Caki2 (cell line): ENCODE data around the gene CYP2S1. TPM values are rescaled to one million over a fixed set of nuclear protein-coding genes. Genes with fewer than 3 reads are reported as not detected.
"Not testable (repeated sequence)": the region's sequence is repeated elsewhere in the genome, so short reads cannot be mapped to it uniquely, and the experiment has no call there.

Source experiments
- DNase-seq: peaks from one replicate; pipeline ENCODE4 v3.0.0-alpha.2; 2015; ENCODE audit warnings: low read depth
- in situ Hi-C: cut with HindIII; loops from 2 replicates; pipeline ENCODE4 v1.10.0; 2016; ENCODE audit warnings: low sequenced_read_pairs, low pct_unique_long_range_greater_than_20kb, mixed read lengths
- total RNA-seq: library from RNA; depleted of rRNA; stranded (reverse); fragments of >200 nt; shearing (Covaris generic); gene quantifications from 2 replicates; pipeline ENCODE4 v1.2.3, GENCODE V29; 2014; ENCODE audit warnings: low replicate concordance

The CYP2S1 gene
- total RNA-seq, 1 experiment from 2014 or later = 10.6 TPM

GRCh38 chr19:41189425-41190065 lies 3.5 kb upstream of the CYP2S1 start:
- DNase-seq = peak; percentile 63
- in situ Hi-C loops = no loop called here

DNA sequence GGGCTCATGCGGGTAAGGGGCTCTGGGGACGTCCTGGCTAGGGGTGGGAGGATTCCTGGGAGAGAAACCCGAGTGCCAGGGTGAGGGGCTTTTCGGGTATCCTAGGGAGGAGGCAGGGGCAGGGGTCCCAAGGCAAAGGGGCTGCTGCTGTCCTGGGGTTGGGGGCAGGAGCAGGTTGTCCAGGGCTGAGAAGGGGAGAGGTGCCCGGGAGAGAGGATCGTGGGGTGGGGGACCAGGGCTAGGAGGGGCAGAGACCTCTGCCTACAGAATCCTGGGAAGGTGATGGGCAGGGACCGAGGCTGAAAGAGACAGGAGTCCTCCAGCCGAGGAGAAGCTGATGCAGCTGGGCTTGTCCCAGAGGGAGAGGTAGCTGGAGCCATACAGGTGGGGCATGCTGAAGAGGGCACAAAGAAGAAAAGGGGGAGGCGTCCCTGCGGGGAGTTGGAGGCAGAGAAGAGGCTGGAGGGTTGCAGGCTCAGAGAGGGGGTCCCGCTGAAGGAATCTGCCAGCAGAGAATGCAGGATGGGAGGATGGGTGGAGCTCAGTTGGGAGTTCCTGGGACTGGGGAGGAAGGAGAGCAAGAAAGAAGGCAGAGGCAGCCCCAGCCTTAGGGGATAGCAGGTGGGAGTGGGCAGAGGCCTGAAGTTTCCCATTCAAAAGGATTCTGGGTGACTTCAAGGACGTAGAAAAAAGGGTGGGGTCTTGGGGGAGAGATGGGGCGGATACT lies 574 bp downstream of the CYP2S1 start:
- in situ Hi-C loops = no loop called here
- peak; percentile 39 for DNase-seq

- no peak for DNase-seq
- in situ Hi-C loops = no loop called here
Measured at GRCh38 chr19:41194157-41194552, 1.1 kb downstream of the CYP2S1 start.

DNA sequence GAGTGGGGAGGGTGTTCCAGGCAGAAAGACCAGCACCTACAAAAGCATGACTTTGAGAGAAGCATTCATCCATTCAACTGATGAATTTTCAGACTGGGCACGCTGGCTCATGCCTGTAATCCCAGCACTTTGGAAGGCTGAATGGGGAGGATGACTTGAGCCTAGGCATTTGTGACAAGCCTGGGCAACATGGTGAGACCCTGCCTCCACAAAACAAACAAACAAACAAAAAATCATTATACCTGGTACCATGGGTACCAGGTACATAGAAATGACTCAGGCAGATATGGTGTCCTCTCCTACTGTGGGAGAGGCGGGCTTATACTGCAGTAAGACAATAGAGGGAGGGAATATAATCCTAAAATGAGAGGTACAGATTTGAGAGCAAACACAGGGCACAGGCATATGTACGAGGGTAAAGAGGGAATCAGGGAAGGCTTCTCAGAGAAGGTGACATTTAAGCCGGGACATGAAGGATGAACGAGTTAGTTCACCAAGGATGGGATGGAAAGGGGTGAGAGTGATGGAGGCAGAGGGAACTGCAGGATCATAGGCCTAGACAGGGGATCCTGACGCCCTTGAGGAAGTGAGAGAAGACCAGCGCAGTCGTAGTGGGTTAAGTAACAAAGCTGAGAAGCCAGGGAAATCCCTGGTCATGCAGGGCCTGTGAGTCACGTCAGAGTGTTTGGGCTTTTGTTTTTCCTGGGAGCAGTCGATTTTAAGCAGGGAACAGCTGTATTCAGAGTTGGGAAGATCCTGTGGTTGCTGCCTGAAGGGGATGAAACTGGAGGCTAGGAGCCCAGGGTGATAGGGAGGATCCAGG lies 2.9 kb downstream of the CYP2S1 start:
- in situ Hi-C loops = no loop called here
- peak; percentile 59 for DNase-seq

DNA sequence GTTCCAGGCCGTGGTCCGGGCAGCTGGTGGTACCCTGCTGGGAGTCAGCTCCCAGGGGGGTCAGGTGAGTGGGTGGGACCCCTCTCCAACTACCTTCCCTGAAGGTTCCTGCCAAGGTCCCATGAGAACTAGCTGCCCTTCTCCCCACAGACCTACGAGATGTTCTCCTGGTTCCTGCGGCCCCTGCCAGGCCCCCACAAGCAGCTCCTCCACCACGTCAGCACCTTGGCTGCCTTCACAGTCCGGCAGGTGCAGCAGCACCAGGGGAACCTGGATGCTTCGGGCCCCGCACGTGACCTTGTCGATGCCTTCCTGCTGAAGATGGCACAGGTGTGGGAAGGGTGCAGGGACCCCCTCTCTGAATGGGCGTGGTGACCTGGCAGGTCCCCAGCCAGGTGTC lies 5.5 kb downstream of the CYP2S1 start:
- in situ Hi-C loops = no loop called here
- DNase-seq = no peak

DNA sequence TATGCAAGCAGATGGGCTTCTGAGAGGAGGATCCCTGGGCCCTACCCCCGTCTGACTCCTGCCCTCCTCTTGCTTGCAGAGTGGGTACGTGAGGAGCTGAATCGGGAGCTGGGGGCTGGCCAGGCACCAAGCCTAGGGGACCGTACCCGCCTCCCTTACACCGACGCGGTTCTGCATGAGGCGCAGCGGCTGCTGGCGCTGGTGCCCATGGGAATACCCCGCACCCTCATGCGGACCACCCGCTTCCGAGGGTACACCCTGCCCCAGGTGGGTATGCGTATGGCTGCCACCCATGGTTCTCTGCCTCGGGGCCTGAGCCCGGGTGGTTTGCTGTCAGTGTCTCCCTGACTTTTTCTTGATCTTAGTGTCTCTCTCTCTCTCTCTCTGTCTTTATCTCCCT lies 10.4 kb downstream of the CYP2S1 start:
- in situ Hi-C loops = no loop called here
- no peak for DNase-seq

DNA sequence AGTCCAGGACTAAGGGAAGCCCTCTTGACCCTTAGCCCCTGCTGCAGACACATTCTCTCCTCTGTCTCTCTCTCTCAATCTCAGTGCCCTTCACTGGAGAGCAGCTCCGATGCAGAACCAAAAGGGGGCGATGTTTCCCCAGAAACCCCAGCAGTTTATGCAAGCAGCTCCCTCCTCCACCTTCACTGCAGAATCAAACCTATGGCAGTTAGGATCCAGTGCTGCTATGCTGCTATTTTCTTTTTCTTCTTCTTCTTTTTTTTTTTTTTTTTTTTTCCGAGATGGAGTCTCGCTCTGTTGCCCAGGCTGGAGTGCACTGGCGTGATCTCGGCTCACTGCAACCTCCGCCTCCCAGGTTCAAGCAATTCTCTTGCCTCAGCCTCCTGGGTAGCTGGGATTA lies 11.3 kb downstream of the CYP2S1 start:
- DNase-seq = peak; percentile 80
- in situ Hi-C loops = not testable (repeated sequence)

DNA sequence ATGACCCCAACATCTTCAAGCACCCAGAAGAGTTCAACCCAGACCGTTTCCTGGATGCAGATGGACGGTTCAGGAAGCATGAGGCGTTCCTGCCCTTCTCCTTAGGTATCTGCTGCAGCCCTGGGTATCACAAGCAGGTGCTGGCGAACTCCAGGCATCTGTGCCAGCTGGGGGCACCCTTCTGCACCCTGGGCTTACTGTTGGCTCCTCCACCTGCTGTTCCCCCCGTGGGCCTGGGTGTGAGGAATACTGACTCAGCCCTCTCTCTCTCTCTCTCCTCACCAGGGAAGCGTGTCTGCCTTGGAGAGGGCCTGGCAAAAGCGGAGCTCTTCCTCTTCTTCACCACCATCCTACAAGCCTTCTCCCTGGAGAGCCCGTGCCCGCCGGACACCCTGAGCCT lies 13.0 kb downstream of the CYP2S1 start:
- in situ Hi-C loops = no loop called here
- no peak for DNase-seq

DNA sequence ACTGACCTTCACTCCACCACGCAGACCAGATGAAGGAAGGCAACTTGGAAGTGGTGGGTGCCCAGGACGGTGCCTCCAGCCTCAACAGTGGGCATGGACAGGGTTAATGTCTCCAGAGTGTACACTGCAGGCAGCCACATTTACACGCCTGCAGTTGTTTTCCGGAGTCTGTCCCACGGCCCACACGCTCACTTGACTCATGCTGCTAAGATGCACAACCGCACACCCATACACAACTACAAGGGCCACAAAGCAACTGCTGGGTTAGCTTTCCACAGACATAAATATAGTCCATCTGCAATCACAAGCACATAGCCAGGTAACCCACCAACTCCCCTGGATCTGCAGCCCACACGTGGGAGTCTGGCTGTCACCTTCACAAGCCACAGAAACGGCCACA lies 13.4 kb downstream of the CYP2S1 start:
- in situ Hi-C loops = no loop called here
- DNase-seq = no peak

GRCh38 chr19:41206926-41207750 lies 14.1 kb downstream of the CYP2S1 start:
- DNase-seq = no peak
- in situ Hi-C loops = no loop called here

DNA sequence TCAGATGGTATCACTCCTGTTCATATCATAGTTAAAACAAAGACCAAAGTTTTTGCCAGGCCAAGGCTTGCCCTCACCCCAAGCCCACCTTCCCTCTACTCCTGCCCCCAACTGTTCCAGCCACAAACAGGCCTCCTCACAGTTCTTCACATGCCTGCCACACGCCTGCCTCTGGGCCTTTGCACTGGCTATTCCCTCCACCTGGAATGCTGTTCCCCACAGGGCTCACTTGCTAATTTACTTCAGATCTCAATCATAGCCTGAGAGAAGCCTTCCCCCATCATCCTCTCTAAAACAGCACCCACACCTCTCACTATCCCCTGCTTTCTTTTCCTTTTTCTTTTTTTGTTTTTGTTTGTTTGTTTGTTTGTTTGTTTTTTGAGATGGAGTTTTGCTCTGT lies 21.1 kb downstream of the CYP2S1 start:
- in situ Hi-C loops = no loop called here
- DNase-seq = no peak

GRCh38 chr19:41217741-41218140 lies 24.7 kb downstream of the CYP2S1 start:
- no peak for DNase-seq
- in situ Hi-C loops = no loop called here

DNA sequence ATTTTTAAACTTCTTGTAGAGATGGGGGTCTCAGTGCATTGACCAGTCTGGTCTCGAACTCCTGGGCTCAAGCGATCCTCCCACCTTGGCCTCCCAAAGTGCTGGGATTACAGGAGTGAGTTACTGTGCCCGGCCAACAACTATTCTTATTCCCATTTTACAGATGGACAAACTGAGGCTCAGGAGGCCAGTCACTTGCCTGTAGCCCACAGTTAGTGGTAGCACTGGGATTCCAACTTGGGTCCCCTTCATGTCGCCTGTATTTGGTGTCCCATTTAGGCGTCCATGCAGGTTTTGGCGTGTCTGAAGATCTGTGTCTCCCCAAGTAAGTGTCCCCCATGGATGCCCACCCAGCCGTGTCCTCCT lies 25.2 kb downstream of the CYP2S1 start:
- in situ Hi-C loops = no loop called here
- no peak for DNase-seq

DNA sequence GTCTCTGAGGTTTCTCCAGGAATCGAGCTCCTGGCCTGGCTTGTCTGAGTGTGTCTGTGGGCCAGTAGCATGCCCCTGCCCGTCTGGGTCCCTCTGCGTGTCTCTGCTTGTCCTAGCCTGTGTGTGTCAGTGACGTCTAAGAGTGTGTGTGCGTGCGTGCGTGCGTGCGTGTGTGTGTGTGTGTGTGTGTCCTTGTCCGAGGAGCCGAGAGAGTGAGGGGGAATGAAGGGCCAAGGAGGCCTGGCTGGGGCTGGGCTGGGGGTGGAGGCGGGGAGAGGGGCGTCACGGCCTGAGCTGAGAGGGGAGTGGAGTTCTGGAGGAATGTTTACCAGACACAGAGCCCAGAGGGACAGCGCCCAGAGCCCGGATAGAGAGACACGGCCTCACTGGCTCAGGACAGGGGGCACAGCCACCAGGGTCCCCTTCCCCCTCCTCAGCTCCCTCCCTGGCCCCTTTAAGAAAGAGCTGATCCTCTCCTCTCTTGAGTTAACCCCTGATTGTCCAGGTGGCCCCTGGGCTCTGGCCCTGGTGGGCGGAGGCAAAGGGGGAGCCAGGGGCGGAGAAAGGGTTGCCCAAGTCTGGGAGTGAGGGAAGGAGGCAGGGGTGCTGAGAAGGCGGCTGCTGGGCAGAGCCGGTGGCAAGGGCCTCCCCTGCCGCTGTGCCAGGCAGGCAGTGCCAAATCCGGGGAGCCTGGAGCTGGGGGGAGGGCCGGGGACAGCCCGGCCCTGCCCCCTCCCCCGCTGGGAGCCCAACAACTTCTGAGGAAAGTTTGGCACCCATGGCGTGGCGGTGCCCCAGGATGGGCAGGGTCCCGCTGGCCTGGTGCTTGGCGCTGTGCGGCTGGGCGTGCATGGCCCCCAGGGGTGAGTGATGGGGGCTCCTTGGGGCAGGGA lies 25.8 kb downstream of the CYP2S1 start, which contains the start of gene AXL:
Gene AXL, plus strand, starts transcription at position 609 of the 893 bp plus-strand sequence. Its CDS starts 170 bp downstream, at position 779.
- peak; percentile 97 for DNase-seq
- in situ Hi-C loops = no loop called here

DNA sequence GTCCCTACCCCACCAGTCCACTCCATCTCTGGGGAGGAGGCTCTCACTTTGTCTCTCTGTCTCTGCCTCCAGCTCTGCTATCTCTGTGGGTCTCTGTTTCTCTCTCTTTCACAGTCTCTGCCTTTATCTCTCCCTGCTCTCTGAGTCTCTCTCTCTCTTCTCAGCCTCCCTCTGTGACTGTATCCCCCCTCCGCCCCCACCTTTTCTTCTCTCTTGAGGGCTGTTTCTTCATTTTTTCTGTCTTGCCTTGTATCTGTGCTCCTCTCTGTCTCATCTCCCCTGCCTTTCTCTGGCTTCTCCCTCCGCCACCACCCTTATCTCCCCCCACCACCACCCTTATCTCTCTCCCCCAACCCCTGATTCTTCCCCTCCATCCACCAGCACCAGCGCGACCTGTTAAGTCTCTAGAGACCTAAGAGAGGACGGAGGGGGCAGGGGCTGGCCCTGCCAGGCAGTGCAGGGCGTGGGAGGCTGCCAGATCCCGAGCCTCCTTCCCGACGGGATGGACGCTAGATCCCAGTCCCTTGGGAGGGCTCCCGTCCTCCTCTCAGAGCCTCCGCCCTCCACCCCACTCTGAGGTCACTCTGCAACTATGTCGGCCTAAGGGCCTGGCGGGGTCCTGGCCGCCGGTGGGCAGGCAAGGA lies 27.0 kb downstream of the CYP2S1 start:
- in situ Hi-C loops = no loop called here
- DNase-seq = no peak

DNA sequence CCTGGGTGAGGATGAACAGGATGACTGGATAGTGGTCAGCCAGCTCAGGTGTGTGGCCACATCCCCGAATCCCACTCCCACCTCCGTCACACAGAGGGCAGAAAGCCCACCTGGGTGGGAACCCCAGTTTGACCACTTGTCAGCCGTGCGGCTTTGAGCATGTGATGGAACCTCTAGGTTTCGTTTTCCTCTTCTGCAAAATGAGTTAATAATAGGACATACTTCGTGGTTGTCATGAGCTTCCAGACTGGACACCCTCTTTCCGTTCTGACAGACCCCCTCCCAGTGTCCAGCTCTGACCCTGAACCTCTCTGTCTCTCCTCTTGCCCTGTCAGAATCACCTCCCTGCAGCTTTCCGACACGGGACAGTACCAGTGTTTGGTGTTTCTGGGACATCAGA lies 27.8 kb downstream of the CYP2S1 start:
- in situ Hi-C loops = no loop called here
- DNase-seq = no peak
